GM12874 (cell line): ENCODE data around the gene SMC5.

Source experiments
- CTCF ChIP-seq: IDR thresholded peaks from 2 replicates; pipeline ENCODE4 v1.5.1; 2011; ENCODE audit warnings: low read depth, mild to moderate bottlenecking, control low read depth, low read length, moderate library complexity; ENCODE audit not compliant: insufficient read depth

The SMC5 gene

GRCh38 chr9:70362952-70363351 lies 104.2 kb downstream of the SMC5 start:
- TF ChIP-seq CTCF: no peak

- no peak for TF ChIP-seq CTCF
Measured at GRCh38 chr9:70363760-70364159, 105.0 kb downstream of the SMC5 start.

DNA sequence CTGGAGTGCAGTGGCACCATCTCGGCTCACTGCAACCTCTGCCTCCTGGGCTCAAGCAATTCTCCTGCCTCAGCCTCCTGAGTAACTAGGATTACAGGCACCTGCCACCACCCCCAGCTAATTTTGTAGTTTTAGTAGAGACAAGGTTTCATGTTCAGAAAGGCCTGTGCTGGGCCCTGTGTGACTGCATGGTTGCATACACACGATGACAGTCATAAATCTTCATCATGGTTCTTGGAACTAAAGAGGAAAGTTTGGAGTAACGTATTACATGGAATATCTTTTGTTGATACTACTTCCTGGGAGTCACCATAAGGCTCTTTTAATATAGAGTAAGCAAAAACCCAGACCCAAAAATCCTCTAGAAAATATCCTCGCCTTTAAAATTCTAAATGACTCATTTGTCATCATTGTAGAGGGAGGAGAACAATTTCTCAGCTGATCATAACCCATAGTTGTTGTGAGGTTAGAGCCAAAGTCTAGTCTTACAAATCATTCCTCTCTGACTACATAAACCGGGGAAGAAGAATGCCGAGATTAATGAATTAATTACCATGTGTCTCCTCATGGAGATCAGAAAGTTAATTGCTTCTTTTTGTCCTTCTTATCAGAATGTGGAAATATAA lies 108.6 kb downstream of the SMC5 start:
- no peak for TF ChIP-seq CTCF

DNA sequence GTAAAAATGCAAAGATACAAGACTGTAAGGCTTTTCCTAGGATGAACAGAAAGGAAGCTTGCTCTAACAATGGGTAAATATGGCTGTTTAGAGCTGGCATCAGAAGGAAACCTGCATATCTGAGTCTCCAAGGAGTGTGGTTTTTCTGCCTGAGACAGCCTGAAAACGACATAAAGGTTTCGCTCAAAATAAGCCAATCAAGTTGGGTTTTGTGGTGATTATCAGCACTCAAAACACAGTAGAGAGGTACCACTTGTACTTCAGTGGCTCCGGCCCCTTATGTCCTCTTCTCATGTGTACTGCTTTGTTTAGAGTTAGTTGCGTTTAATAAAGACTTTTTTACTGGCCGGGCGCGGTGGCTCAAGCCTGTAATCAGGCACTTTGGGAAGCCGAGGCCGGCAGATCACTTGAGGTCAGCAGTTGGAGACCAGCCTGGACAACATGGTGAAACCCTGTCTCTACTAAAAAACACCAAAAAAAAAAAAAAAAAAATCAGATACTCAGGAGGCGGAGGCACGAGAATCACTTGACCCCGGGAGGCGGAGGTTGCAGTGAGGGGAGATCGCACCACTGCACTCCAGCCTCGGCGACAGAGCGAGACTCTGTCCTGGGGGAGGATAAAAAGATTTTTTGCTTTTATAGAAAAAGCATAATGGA lies 116.3 kb downstream of the SMC5 start:
- no peak for TF ChIP-seq CTCF

DNA sequence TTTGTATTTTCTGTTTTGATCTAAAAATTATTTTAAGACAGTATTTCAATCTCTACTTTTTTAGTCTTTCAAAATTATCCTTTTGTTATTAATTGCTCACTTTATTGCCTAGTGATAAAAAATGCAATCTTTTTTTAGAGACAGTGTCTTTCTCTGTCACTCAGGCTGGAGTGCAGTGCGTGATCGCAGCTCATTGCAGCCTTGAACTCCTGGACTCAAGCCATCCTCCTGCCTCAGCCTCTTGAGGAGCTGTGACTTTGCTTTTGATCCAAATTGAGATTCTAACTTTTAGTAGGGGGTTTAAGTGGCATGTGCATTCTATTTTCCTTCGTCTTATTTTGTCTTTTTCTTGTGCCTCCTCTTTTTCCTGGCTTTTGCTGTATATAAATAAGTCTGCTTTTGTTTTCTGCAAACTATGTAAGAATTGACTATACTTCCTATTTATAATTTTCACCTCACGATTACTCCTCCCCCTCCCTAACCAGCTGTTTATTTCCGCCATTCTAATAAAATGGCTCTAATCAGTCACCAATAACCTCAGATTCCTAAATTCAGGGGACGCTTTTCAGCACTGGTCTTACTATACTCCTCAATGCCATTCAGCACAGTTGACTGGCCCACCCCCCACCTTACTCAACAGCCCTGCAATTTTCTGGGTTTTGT lies 123.4 kb downstream of the SMC5 start:
- no peak for TF ChIP-seq CTCF

DNA sequence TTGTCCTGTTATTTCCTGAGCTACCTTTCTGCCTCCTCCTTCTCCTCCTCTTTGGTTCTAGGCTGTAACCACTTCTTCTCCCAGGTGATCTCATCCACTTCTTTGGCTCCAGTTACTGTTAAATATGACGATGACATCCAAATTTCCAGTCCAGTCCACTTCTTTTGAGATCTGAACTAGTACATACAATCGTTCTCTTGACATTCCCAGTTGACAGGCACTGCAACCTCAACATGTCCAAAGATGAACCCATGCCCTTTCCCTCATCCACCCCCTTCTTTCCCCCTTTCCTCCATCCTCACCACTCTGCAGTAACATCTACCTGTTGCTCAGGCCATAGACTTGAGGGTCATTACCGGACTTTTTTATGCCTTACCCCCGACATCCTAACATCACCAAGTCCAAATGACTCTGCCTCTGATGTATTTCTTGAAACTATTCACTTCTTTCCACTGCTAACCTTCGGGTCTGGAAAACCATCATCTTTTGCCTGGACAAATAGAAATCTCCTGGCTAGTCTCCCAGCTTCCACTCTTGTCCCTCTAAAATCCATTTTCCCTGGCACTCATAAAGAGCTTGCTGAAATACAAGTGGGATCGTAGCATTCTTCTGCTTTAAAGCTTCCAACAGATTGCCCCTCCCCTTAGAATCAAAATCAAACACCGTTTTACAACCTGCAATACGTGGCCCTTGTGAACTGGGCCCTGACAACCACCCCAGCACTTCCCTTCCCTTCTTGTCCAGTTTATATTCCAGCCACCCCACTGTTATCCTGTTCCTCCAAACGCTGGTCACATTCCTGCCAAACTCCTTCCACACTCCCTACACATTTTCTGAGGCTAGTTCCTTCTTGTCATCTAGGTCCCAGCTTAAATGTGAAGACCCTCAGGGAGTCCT lies 124.2 kb downstream of the SMC5 start:
- no peak for TF ChIP-seq CTCF

DNA sequence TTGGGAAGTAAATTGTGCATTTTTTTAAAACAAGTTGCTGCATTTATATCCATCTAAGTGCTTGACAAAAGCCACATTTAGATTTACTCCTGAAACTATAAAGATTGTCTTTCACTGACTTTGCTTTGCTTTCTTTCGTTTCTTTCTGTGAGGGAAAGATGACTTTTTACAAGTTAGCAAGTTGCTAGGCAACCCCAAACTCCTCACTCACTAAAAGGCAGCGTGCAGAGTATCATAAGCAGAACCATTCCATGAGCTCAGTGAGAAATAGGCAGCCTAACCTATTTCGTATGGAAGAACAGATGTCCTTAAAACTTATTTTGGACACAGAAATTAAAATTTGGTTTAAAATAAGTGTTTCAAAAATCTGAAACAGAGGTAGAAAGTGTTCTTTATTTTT lies 126.6 kb downstream of the SMC5 start:
- TF ChIP-seq CTCF: no peak
